Measurements from ENCODE around the gene RNASE4. TPM values are rescaled to one million over a fixed set of nuclear protein-coding genes. Genes with fewer than 3 reads are reported as not detected.
A peak's percentile ranks its signal among the peaks of the same experiment; 100 is the strongest.
"Not testable (repeated sequence)": the region's sequence is repeated elsewhere in the genome, so short reads cannot be mapped to it uniquely, and the experiment has no call there.

Gene RNASE4, protein sequence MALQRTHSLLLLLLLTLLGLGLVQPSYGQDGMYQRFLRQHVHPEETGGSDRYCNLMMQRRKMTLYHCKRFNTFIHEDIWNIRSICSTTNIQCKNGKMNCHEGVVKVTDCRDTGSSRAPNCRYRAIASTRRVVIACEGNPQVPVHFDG
- total RNA-seq (100 to 1,000 TPM in 1 of 4 donors, 10 to 100 TPM in 3; 44.0 to 138 (median 65.5) TPM), polyA plus RNA-seq (10 to 100 TPM; 11.4 to 46.3 (median 15.5) TPM)

DNA sequence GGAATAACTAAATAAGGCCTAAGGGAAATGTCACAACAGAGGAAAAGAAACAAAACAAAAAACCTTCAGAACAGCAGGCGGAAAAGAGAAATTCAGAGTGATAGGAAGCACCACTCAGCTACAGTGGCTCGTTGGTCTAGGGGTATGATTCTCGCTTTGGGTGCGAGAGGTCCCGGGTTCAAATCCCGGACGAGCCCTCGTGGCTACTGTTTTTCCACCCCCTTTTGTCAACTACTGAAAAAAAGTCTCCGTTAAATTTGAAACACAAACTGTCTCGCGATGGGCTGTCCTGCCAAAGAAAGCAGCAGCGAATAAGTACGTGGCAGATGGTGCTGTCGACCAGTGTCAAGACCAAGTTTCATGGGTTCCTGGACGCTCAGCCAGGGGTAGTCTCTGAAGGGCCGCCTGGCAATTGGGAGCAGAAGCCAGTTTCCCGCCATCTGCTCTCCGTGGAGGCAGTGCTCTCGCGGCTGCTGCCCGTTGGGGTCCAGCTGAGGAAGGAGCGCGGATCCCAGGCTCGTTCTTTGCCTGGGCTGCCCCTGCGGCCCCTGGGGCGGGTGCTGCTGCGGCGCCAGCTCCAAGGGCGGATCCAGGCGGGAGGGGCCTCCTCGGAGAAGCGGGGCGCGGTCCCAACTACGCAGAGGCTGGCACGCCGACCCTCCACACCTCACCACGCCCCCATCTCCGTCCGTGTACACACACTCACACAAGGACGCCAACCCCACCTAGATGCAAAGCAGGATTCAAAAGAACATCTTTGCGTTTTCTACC is at the start of gene RNASE4:
Gene RNASE4 (plus strand): TSS at position 670 of the 771 bp plus-strand sequence. CDS start 14,812 bp downstream, outside the sequence.
- H3K27ac ChIP-seq: peak within 1 kb of the TSS; percentile 99 to 100 (median 99)
- no peaks in the 10 kb centered on the region for H3K27me3 ChIP-seq
- peaks cover 4 to 41% (median 33%) of the 10 kb centered on the region in 4 donors for H3K4me1 ChIP-seq
- peak; percentile 95 for DNase-seq
- no peaks in the 10 kb centered on the region for H3K9me3 ChIP-seq
- H3K36me3 ChIP-seq: no peaks in the 10 kb centered on the region
- intact Hi-C loops (cut with DNase I): loop anchor here (1.0 to 10.0 kb wide), 7 partner anchors 71 to 791 kb away; partner anchors contain the start of genes PARP2, PIP4P1, RAB2B and TEP1
- TF ChIP-seq POLR2AphosphoS5 (IDR thresholded peaks at IDR 0.05) (peak; percentile 49 to 85 (median 77)), EP300 (IDR thresholded peaks at IDR 0.05) (no peak), POLR2A (IDR thresholded peaks at IDR 0.05) (peak; percentile 22 to 78)
- TF ChIP-seq, protein P1, sequence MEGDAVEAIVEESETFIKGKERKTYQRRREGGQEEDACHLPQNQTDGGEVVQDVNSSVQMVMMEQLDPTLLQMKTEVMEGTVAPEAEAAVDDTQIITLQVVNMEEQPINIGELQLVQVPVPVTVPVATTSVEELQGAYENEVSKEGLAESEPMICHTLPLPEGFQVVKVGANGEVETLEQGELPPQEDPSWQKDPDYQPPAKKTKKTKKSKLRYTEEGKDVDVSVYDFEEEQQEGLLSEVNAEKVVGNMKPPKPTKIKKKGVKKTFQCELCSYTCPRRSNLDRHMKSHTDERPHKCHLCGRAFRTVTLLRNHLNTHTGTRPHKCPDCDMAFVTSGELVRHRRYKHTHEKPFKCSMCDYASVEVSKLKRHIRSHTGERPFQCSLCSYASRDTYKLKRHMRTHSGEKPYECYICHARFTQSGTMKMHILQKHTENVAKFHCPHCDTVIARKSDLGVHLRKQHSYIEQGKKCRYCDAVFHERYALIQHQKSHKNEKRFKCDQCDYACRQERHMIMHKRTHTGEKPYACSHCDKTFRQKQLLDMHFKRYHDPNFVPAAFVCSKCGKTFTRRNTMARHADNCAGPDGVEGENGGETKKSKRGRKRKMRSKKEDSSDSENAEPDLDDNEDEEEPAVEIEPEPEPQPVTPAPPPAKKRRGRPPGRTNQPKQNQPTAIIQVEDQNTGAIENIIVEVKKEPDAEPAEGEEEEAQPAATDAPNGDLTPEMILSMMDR (IDR thresholded peaks at IDR 0.05): no peak
- WGBS, 2 donors: 0% methylated on average over 42 of the region's 42 CpGs
- peak within 1 kb of the TSS; percentile 77 to 93 (median 80) for H3K4me3 ChIP-seq

DNA sequence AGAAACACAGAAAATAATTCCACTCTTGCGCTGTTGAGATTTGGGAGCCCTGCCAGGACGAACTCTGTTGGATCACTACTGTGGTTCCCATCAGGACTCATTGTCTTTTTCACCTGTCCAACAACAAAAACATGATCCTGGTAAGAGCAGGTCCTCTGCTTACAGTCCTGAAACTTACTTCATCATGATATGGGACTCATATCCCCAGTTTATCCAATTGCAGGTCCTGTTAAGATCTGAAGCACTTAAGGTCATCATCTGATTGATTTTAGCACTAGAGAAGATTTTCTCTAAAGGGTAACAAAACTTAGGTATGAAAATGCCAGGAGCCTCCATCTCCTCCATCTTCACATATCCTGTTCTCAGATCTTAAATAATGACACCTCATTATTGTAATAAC is 42.8 kb upstream of the RNASE4 start, which contains the start of gene OR6S1:
Gene OR6S1 (minus strand): TSS at position 101 of the 400 bp plus-strand sequence. CDS start 0 bp downstream, at position 101.
- H3K27ac ChIP-seq: no peak within 1 kb of the TSS
- peaks cover 0 to 4% (median 3%) of the 10 kb centered on the region in 3 donors for H3K27me3 ChIP-seq
- intact Hi-C loops (cut with DNase I): no loop called here
- no peak for TF ChIP-seq POLR2A (IDR thresholded peaks at IDR 0.05)
- TF ChIP-seq EP300 (IDR thresholded peaks at IDR 0.05): no peak
- TF ChIP-seq, protein P1 (IDR thresholded peaks at IDR 0.05): no peak
- TF ChIP-seq POLR2AphosphoS5 (IDR thresholded peaks at IDR 0.05): no peak
- H3K4me3 ChIP-seq: no peak within 1 kb of the TSS
- DNase-seq: no peak
- no peaks in the 10 kb centered on the region for H3K4me1 ChIP-seq
- 92 to 95% methylated on average over 2 of the region's 2 CpGs for WGBS, 2 donors
- no peaks in the 10 kb centered on the region for H3K9me3 ChIP-seq
- no peaks in the 10 kb centered on the region for H3K36me3 ChIP-seq

DNA sequence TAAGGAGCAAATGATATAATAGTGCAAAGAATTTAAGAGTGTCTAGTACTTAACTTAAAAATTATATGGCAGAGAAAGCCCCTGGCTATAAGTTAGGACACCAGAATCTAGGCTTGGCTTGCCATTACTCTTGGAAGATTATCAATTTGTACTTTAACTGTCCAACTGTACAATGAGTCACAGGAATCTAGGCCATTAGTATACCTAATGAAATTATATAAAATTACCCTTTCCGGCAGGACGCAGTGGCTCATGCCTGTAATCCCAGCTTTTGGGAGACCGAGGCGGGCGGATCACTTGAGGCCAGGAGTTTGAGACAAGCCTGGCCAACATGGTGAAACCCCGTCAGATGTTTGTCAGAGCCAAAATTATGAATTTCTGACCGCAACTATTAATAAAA is 42.2 kb upstream of the RNASE4 start:
- H3K27ac ChIP-seq: no peak overlapping the region
- intact Hi-C loops (cut with DNase I): no loop called here
- H3K4me1 ChIP-seq: no peaks in the 10 kb centered on the region
- H3K4me3 ChIP-seq: no peak overlapping the region
- 88 to 94% methylated on average over 7 of the region's 7 CpGs for WGBS, 2 donors
- H3K36me3 ChIP-seq: no peaks in the 10 kb centered on the region
- TF ChIP-seq POLR2AphosphoS5 (IDR thresholded peaks at IDR 0.05) (no peak), POLR2A (IDR thresholded peaks at IDR 0.05) (no peak), EP300 (IDR thresholded peaks at IDR 0.05) (no peak)
- TF ChIP-seq, protein P1 (IDR thresholded peaks at IDR 0.05): no peak
- no peak for DNase-seq
- peaks cover 0 to 4% (median 0%) of the 10 kb centered on the region in 3 donors for H3K27me3 ChIP-seq
- no peaks in the 10 kb centered on the region for H3K9me3 ChIP-seq

DNA sequence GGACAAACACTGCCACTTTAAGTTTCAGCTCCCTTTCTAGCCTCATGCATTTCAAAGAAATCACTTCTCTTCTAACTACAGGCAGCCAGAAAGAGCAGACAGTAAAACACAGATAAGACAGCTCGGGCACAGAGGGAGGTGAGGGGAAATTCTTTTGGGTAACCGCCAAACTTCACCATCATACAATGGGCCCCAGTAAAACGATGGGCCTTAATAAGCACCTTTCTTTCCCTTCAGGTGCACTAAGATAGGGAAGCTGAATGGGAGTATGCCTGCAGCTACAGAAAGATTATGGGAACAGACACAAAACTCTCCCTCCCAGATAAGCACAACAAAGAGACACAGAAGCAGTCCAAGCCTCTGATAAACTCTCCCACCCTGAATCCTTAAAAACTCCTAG is 41.6 kb upstream of the RNASE4 start:
- intact Hi-C loops (cut with DNase I); DNase-seq; H3K4me1 ChIP-seq; H3K27ac ChIP-seq; H3K27me3 ChIP-seq; H3K9me3 ChIP-seq; H3K4me3 ChIP-seq; H3K36me3 ChIP-seq: not testable (repeated sequence)
- WGBS, 2 donors: 15 to 32% methylated on average over 3 of the region's 3 CpGs

DNA sequence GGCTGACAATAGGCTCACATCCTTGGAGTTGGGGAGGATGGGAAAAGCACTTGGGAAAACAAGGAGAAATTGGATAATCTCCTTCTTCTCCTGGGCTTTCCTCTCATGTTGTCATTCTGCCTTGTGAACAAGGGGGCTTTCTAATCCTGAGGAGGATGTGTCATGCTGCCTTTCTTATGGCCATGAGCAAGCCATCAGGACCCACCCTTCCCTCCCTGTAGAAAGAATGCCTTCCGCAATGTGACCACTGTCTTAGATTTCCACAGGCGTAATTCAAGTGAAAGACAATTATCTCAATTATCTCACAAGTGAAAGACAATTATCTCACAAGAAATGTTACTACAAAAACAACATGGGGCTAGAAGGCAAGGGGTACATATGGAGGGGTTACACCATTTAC is 39.8 kb upstream of the RNASE4 start:
- H3K27ac ChIP-seq: no peak overlapping the region
- no peak overlapping the region for H3K4me3 ChIP-seq
- peaks cover 0 to 10% (median 0%) of the 10 kb centered on the region in 3 donors for H3K27me3 ChIP-seq
- no peak for DNase-seq
- H3K9me3 ChIP-seq: no peaks in the 10 kb centered on the region
- intact Hi-C loops (cut with DNase I): no loop called here
- no peaks in the 10 kb centered on the region for H3K4me1 ChIP-seq
- 93 to 98% methylated on average over 2 of the region's 2 CpGs for WGBS, 2 donors
- TF ChIP-seq POLR2AphosphoS5 (IDR thresholded peaks at IDR 0.05) (no peak), POLR2A (IDR thresholded peaks at IDR 0.05) (no peak), EP300 (IDR thresholded peaks at IDR 0.05) (no peak)
- TF ChIP-seq, protein P1 (IDR thresholded peaks at IDR 0.05): no peak
- H3K36me3 ChIP-seq: no peaks in the 10 kb centered on the region

All from sigmoid colon (tissue), 7 donors.